Kidney capillary endothelial cell (primary cell): ENCODE data around the gene LRRC2.
"Not testable (repeated sequence)": the region's sequence is repeated elsewhere in the genome, so short reads cannot be mapped to it uniquely, and the experiment has no call there.

Experiments used
- DNase-seq: peaks from one replicate; pipeline ENCODE4 v3.0.0-alpha.2; 2018; ENCODE audit warnings: low spot score

The LRRC2 gene, protein sequence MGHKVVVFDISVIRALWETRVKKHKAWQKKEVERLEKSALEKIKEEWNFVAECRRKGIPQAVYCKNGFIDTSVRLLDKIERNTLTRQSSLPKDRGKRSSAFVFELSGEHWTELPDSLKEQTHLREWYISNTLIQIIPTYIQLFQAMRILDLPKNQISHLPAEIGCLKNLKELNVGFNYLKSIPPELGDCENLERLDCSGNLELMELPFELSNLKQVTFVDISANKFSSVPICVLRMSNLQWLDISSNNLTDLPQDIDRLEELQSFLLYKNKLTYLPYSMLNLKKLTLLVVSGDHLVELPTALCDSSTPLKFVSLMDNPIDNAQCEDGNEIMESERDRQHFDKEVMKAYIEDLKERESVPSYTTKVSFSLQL

GRCh38 chr3:46566040-46566641 lies at the start of gene LRRC2:
LRRC2 (minus strand) TSS chr3:46566302; CDS start chr3:46551591, 14,711 bp downstream.
- no peak for DNase-seq

GRCh38 chr3:46615050-46615775 lies 49.1 kb upstream of the LRRC2 start:
- DNase-seq, result no peak

GRCh38 chr3:46614431-46614830 lies 48.3 kb upstream of the LRRC2 start:
- no peak for DNase-seq

GRCh38 chr3:46613313-46614005 lies 47.4 kb upstream of the LRRC2 start:
- DNase-seq, result no peak

- DNase-seq, result no peak
Observed at GRCh38 chr3:46612324-46612723, 46.2 kb upstream of the LRRC2 start, which contains the start of gene FAM240A. FAM240A (plus strand) TSS chr3:46612525; CDS start chr3:46612684, 159 bp downstream.

- DNase-seq, result no peak
Observed at GRCh38 chr3:46609944-46610722, 44.0 kb upstream of the LRRC2 start.

DNA sequence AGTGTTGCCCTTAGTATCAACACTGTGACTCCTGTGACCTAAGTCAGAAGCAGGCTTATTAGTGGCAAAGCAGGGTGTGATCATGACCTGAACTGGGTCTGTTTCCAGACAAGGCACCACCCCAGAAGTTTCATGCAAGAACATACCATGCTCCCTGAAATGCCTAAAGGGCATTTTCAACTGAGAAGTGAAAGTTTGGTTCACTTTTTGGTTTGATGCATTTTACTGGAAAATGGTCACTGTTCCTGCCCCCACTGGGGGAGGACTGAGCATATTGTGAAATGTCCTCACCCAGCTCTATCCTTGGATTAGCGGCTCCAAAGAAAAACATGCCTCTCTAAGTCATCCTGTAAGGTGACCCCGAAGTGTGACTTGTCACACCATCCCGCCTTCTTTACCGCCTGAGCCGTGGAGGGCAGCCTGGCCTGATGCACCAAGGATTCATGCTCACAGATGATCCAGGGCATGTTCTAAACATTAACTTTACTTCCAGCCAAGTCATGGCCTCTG lies 43.2 kb upstream of the LRRC2 start:
- no peak for DNase-seq

- no peak for DNase-seq
Observed at GRCh38 chr3:46607603-46608028, 41.5 kb upstream of the LRRC2 start.

- DNase-seq, result no peak
Observed at GRCh38 chr3:46604127-46604526, 38.0 kb upstream of the LRRC2 start.

DNA sequence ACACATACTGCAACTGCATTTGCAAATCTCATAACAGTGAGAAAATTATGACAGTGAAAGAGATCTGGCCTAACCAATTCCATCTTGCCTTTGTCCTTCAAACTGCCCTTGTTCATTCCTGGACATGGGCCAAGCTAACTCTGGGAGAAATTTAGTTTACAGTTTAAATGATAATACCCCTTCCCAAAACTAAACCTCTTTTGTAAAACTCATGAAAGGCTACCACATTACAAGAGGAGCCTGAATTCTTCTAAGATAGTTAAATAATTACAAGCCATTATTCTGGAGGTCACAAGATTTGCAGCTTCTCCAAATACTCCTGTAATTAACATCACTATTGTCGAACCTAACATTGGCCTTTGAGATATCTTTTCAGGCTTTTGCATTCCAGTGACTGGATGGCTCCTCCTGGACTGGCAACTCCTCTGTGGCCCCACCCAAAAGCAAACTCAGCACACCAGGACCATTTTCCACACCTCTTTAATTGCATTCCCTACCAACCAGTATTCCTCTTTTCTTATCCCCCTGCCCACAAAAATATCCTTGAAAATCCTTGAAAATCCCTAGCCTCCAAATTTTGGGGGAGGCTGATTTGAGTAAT lies 37.4 kb upstream of the LRRC2 start:
- DNase-seq, result no peak

GRCh38 chr3:46599590-46599989 lies 33.5 kb upstream of the LRRC2 start:
- DNase-seq, result no peak

DNA sequence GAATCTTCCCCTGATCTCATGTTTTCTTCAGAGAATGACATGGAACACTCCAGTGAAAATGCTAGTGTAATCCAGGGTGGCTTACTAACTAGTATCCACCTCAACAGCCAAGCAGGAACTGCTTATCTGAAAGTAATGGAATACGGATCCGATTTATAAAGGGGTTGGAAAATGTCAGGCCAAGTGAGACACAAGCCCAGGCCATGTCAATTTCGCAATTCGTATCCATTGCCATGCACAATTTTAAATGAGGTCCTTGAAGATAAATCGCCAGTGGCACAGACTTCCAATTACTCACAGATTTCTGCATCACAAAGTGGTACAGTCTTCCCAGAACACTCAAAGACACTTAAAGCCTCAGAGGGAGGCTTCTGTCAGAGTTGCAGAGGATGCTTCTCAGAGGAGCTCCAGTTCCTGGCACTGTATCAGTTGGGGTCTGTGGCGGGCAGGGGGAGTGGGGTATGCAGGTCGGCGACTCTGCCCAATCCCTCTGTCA lies 29.8 kb upstream of the LRRC2 start:
- no peak for DNase-seq

GRCh38 chr3:46594723-46595122 lies 28.6 kb upstream of the LRRC2 start:
- no peak for DNase-seq

GRCh38 chr3:46593979-46594378 lies 27.9 kb upstream of the LRRC2 start:
- no peak for DNase-seq

DNA sequence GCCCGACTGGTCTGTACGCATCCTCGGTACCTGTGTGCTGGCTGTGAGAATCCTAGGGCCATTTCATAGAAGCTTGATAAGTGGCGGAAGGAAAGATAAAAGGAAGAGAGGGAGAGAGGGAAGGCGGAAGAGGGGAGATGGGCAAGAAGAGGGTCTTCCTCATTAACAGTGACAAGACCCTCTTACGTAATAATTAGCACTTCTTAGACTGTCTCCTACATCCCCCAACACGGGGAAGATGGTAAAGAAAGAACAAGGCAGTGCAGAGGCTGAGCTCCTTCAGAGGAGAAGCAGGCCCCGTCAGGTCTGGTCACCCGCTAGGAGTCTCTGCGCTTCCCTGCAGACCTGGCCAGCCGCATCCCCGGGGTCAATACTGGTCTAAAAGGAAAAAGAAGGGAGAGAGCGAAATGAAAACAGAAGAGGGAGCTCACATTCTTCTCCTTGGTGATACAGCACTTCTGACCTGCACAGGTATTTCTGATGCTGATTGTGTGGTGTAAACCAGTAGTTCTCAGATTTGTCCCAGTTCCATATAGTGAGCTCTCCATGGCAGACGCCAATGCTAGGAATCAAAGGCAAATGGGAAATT lies 27.3 kb upstream of the LRRC2 start:
- no peak for DNase-seq

DNA sequence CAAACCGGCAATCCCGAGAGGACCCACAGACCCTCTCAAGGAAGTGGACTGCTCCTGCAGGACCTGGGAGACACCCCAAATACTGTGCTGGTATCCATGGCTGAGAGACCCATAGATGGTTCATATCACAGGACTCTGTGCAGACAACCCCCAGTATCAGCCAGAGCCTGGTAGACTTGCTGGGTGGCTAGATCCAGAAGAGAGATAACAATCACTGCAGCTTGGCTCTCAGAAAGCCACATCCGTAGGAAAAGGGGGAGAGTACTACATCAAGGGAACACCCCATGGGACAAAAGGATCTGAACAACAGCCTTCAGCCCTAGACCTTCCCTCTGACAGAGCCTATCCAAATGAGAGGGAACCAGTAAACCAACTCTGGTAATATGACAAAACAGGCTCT lies 21.2 kb upstream of the LRRC2 start:
- DNase-seq, result not testable (repeated sequence)

GRCh38 chr3:46586738-46587246 lies 20.7 kb upstream of the LRRC2 start:
- no peak for DNase-seq

GRCh38 chr3:46585799-46586693 lies 19.9 kb upstream of the LRRC2 start:
- DNase-seq, result no peak
